ENCODE results near the gene SGSH.

DNA sequence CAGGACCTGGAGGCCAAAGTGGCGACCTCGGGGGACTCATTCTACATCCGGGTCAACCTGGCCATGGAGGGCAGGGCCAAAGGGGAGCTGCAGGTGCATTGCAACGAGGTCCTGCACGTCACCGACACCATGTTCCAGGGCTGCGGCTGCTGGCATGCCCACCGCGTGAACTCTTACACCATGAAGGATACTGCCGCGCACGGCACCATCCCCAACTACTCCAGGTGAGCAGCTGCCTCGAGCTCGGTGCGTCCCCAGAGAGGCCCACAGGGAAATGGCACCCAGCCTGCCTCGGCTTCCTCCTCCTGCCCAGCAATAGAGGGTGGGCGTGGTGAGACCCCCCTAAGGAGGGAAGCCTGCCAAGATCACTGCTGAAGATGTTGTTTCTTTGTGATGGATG is 17.9 kb downstream of the SGSH start:
- TF ChIP-seq EZH2phosphoT487 (conservative IDR thresholded peaks at IDR 0.05; ENCODE audit: low read length) (no peak), CTCF (IDR thresholded peaks at IDR 0.05; ENCODE audit: insufficient read depth, low read length, poor library complexity, severe bottlenecking) (no peak)
